GM18870 (cell line): ENCODE data around the gene OTUB2.

ENCODE experiments used
- ATAC-seq: cut with Tn5 transposase; IDR thresholded peaks from one replicate; pipeline ENCODE4 v1.9.1; 2021; ENCODE audit warnings: moderate library complexity; ENCODE audit not compliant: unreplicated experiment

The OTUB2 gene

DNA sequence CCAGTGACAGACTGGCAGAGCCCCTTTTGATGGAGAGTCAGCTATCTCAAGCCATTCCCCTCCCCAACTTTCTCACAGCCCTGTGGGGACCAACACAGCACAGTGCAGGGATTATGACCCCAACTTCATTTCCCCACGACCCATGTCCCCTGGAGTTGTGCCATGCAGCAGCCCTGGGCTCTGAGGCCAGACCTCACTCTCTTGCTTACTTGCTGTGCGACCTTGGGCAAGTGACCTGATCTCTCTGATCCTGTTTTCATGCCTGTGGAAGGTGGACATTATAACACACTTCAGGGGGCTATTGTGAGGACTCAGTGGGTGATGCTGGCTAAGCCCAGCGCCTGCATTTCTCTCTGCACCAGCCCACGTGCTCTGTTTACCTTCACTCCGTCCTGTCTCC is 14.1 kb downstream of the OTUB2 start:
- no peak for ATAC-seq

DNA sequence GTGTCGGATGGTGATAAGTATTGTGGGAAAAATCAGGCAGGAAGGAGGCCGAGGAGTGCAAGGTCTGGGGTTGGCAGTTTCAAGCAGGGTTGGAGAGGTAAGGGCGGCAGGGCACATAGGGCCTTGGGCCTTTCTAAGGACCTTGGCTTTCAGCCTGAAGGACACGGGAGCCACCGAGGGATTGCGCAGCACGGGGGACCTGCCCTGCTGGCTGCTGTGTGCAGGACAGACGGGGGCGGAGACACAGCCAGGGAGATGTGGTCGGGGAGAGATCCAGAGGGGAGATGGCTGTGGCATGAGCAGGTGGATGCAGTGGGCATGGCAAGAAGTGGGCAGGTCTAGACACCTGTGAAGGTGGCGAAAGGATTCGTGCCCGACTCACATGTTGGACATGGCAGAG is 14.7 kb downstream of the OTUB2 start:
- ATAC-seq = no peak

DNA sequence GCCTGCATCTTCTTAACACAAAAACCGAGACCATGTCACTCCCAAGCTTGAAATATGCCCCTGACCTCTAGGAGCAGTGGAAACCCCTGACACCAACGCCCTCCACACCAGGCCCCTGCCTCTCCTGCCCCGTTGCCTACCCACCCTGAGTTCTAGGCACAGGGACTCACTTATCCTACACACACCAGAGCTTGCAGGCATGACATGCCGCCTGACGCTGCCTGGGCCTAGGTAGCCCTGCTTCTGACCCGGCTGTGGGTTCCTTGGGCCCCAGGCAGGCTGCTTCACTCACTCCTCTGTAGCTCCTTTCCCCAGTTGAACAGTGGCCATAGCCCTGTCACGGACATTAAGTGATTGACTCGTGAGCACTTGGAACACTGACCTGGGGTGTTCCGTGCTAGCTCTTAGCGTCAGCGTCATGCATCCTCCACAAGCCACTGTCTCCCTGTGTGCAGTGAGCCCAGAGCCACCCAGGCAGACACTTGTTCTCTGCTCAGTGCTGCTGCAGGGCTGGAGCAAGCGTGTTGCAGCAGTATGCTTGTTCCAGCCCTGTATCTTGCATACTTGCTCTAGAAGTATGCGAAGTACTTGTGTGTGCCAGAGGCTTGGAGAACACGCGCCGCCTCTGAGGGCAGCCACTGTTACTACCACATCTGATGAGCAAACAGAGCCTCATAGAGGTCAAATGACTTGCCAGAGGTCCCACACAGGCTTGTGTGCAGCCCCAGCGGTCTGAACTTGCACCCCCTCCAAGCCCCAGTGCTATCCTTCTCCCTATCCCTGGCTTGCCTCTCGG is 15.6 kb downstream of the OTUB2 start:
- ATAC-seq = no peak

DNA sequence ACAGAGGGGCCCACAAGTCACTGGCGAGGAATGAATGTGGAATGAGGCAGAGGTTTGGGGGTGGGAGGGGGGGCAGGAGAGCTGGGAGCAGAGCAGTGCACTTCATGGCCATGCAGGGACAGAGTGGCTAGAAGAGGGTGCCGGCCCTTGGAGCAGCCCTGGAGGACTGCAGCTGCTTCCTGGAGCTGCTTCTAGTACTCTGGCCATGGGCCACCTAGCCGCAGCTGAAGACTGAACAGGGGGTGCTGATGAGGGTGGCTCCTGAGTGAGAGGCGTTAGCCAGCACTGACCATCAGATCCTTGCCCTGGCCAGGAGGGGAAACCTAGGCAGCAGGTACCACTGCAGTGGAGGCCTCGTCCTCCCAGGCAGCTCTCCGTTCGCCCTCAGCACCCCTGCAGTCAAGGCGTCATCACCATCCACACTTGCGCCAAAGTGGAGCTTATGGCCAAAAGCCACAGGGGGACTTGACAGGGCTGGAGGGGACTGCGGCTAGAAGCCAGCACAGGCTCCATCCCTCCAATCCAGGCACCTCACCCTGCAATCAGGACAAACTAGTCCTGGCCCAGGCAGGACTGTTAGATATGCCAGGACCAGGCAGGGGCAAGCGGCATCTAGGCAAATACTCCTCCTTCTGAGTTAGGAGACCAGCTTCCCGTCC is 16.4 kb downstream of the OTUB2 start:
- no peak for ATAC-seq

DNA sequence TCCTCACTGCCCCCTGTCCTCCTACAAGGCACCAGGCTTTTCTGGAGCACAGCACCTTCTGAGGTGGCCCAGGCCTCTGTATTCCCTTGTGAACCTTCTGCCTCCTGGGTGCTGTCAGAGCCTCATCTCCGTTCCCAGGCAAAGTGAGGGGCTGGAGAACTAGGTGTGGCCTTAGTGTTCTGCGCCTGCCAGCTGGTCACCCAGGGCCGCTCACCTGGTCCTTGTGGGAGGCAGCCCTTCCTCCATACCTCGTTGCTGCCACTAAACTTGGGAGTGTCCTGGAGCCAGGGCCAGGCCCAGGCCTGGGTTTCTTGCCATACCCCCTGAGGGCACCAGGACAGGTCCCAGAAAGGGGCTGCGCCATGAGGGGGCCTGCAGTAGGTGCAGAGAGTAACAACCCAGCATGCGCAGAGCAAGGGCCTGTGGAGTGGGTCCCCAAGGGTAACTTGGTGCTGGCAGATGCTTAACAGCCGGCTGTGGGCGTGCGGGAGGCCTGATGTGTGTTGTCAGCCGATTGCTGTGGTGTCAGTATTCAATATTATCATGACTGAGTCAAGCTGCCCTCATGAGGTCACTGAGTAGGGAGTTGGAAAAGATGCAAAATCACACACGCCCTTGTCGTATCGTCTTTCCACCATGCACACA is 17.1 kb downstream of the OTUB2 start:
- no peak for ATAC-seq

DNA sequence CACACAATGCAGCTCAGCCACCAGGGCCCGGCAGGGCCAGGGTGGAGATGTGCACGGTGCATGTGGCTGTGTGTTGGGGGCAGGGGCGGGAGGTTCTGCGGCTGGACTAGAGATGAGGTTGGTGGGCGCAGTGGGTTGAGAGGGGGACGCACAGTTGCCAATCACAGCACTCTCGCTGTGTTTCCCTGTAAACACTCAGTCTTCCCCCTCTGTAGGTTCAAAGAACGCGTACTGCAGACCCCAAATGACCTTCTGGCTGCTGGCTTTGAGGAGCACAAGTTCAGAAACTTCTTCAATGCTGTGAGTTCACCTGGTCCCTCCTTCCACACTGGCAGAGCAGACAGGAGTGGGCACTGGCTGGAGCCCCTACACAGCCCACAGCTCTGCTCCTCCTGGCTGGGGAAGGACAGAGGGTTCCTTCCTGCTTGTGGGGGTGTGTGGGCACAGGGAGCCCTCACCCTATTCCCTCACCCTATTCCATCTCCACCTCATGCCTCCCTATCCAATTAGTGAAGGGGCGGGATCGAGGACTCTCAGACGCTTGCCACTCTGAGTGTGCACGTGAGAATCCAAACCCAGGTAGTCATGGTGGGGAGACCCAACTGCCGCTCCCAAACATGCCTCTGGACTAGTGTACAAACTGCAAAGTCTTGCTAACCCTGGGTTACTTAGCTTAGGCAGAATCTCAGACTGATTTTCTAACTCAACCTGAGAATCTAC is 17.8 kb downstream of the OTUB2 start:
- ATAC-seq = no peak

DNA sequence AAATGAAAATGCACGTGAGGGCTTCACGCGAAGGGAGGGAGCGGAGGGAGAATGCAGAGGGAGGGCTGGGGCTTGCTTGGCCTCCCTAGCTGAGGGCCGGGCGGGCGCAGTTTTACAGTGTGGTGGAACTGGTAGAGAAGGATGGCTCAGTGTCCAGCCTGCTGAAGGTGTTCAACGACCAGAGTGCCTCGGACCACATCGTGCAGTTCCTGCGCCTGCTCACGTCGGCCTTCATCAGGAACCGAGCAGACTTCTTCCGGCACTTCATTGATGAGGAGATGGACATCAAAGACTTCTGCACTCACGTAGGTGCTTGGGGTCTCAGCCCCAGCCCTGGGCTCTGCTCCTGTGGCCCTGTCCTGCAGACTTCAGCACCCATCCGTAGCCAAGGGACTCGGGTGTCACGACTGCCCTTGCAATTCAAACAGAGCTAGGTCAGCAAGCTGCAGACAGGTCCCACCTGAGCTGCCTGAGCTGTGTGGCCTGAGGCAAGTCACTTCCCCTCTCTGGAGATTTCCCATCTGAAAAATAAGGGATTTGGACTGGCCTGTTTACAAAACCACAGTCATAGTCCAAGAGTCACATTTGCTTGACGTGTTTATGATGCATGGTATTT is 18.4 kb downstream of the OTUB2 start:
- no peak for ATAC-seq

DNA sequence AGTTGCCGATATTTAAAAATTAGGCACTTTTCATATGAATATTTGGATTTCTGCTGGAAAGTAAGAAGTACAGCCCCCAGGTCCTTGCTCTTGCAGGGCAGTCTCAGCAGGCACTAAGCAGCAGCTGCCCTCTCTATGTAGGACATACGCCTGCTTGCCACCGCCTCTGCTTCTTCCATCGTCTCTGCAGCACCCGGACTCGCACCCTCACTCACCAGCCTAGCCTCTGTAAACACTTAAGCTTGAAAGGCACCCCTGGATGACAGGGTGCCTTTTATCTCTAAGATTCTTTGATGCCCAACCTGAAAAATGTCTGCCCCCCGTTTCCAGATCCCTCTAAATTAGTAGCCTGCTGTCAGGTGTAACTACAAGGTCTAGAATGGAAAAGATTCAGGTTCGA is 19.0 kb downstream of the OTUB2 start:
- no peak for ATAC-seq

DNA sequence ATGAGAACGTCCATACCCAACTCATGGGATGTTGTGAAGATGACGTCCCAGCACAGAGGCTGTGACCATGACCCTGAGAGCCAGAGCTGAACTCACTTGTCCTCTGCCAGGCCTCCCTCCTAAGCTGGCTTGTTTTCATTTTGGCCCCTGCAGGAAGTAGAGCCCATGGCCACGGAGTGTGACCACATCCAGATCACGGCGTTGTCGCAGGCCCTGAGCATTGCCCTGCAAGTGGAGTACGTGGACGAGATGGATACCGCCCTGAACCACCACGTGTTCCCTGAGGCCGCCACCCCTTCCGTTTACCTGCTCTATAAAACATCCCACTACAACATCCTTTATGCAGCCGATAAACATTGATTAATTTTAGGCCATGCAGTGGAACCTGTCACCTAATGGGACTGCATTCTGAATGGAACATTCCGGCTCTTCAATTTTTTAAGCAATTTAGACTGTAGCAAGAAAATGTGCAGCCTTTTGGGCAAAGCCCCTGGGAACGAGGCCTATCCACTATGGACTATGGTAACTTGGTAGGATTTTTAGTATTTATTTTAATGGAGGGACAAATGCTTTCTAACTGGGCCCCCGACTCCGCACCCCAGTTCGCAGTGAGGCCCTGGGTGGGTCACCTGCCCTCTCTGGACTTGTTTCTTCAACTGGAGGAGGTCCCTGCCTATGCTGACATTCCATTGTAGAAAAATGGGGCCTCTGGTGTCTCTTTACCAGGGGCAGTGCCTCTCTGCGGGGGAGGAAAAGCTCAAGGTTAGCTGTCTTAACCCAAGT is 19.6 kb downstream of the OTUB2 start:
- no peak for ATAC-seq

DNA sequence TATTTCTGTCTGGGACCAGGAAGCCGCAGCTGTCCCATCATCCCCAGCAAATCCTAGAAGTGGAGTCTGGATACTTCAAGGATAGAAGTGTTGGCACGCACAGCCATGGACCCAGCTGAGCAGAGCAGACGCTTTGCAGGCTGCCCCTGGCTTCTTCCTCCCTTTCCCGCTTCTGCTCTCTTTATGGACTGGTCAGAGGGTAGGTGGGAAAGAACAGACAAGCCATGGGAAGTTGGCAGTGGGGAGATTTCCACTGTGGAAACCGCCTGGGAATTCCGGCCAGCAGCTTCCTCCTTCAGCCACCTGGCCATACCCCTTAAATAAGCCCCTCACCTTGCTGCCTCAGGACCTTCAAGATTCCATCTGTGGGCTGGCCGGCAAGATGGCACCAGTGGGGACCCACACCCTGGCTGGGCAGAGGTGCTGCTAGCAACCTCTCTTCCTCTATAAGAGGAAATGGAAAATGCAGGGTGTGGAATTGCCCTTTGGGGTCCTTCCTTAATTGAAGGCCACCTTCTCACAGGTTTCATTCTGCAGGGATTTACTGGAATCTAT is 20.6 kb downstream of the OTUB2 start:
- no peak for ATAC-seq

DNA sequence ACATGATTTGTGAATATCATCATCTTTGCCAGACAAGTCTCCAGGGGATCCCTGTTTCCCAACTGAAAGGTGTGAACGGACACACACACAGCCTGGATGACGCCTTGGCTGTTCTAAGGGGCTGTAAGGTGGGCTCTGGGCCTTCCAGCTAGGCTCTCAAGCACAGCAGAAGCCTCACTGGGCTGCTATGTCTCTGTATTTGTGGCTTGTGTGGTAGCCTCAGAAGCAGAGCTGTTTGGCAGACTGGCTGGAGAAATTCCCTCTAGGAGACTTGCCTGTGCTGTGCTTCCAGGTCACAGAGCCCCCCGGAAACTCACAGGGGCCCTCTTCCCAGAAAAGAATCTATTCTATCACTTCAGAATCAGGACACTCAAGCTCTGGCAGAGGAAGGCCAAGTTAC is 21.4 kb downstream of the OTUB2 start:
- ATAC-seq = no peak

DNA sequence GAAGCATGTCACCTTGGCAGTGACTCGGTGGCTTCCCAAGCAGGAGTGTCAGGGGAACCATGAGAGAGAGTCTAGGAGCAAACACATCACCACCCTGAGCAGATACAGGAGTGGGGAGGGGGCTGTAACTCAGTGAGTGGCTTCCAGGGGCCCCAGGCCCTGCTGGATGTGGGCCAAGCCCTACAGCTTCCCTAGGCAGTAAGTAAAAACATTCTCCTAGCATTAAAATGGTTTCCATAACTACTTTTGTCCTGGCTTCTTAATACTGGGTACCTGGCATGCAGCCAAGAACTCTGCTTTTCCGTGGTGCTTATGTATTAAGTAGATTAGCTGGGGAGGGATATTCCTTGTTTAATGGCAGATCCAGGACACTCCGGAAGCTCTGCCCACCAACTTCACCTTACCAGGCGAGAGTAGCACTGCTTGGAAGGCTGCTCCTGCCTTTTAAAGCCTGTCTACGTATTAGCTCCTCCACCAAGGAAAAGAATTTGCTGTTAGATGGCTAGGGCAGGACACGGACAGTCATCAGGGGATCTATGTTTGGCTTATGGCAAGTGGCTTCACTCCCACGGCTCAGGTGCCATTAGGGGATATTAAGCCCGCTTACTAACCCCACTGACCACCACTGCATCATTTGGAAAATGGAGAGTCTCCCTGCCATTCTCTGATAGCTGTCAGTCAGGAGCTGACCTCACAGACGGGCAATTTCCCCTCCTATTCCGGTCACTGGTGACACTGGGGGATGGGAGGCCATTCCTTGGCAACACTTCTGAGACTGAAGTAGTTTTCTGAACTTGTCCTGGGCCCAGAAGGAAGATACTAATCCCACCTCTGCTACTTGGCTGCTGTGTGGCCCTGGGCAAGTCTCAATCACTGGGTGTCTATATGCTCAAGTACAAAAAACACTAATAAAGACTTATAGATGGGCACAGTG is 22.8 kb downstream of the OTUB2 start:
- no peak for ATAC-seq

DNA sequence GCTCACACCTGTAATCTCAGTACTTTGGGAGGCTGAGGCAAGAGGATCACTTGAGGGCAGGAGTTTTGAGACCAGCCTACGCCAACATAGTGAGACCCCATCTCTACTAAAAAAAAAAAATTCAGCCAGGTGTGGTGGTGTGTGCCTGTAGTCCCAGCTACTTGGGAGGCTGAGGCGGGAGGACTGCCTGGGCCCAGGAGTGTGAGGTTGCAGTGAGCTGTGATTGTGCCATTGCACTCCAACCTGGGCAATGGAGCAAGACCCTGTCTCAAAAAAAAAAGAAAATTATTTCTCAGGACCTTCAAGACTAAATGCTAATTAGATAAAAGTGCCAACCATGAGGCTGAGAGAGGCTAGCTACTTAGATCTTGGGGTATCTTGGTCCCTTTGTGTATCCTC is 23.5 kb downstream of the OTUB2 start:
- ATAC-seq = no peak

DNA sequence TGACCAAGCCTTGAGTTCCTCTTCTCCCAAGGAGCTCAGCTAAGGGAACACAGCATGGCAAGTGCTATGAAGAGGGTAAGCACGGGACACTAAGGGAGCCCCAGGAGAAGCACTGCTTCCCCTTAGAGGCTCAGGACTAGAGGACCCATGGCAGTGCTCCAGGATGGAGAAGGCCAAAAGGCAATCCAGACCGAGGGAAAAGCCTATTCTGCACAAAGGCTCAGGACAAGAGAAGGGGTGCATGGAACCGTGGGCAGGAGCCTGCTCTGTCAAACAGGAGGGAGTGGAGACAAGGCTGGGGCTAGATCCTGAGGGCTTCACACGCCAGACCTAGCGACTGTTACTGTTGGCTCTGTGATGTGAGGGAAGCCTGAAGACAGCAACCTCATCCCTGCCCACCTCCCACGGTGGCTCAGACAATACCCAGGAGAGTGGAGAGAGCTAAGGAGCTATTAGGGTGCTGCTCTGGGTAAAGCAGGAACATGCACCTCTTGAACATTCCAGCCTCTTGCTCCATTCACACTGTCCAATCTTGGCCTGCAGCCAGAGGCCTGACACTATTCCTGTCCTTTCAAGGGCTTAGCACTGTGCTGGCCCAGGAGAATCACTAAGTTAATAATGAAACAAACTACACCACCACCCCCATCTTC is 24.2 kb downstream of the OTUB2 start:
- ATAC-seq = no peak

DNA sequence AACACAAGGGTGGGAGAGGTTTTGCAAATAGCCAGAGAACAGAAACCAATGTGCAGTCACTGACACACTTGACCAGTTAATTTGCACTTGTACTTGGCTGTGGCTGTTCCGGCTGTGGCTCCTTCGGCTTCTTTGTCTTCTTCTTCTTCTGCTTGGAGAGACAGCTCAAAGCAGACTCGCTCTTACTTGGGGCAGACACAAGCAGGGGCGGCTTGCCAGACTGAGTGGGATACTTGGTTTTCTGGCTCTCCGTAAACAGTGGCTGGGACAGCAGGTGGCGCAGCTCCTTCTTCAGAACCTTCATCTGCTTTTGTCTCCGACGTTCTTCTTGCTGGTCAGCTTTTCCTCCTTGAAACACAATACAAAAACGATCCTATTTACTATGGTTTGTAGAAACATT is 25.0 kb downstream of the OTUB2 start:
- no peak for ATAC-seq

DNA sequence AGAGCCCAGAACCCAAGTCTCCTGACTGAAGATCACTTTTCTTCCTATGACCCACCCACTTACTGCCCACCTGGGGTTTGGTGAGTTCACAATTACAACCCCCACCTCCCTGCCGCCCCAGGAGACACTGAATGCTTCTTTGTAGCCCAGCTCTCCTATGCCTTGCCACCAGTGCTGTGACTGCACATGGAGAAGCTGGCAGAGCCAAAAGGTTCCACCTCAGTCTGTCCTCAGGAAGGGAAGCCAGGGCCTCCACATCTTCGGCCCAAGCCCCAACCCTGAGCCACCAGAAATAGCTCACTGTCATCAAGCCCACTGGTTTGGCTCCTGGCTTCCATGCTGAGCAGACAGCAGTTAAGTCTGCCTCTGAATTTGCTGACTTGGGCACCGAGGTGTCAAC is 25.6 kb downstream of the OTUB2 start:
- ATAC-seq = no peak

DNA sequence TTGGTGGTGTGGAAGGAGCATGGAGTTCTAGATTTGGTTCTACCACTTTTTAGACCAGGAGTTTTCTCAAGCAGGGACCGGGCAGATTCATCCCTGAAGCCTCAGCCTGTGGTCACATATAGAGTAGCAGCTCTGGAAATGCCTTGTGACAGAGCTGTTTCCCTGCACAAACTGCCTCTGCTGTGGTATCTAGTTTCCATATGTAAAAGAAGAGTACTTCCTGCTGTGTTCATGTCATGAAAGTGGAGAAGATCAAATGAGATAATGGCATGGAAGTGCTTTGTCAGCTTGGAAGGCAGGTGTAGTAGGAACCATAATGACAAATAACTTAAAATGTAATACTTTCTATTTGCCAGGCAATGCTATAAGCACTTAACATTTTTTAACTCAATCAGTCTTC is 26.1 kb downstream of the OTUB2 start:
- ATAC-seq = no peak

DNA sequence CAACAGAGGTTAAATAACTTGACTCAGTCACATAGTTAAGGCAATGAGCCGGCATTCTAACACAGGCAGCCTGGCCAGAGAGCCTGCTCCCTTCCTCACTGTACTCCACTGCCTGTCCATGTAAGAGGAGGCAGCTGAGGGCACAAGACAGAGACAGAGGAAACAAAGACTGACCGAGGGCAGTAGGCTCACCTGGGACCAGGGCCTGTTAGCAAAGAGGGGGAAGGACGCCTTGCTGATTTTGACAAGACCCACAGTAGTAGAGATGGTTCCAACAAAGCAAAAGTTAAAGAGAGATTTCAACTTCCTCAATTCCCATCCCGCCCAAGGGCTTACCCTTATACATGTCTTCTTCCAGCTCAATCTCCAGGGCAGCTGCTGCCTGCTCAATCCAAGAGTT is 26.5 kb downstream of the OTUB2 start:
- ATAC-seq = no peak

DNA sequence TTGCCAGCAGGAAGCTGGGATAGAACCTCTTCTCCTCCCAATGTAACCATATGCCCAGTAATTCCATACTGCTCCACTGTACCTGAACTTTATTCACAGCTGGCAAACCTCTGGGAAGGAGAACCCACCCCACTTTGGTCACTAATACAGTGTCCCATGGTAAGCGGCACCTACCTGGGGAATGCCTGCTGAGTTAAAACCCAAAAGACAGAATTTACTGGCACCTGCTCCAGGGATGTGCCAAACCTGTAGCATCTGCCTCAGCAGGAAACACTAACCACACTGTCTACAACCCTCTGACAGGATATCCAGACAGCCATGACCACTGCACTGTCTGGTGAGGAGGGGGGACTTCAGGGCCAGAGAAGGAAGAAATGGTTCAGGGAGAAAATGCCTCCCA is 28.3 kb downstream of the OTUB2 start:
- no peak for ATAC-seq
